H1 (cell line): Measurements from ENCODE around the gene TSPAN2. TPM values are rescaled to one million over a fixed set of nuclear protein-coding genes. Genes with fewer than 3 reads are reported as not detected.

ENCODE experiments used
- CHD2 ChIP-seq: IDR thresholded peaks from 2 replicates; pipeline ENCODE4 v1.6.1; 2012; ENCODE audit warnings: low read length, improper control_type of control experiment
- CHD7 ChIP-seq: fragments of 300-600 bp; sonication (generic); IDR thresholded peaks from 2 replicates; pipeline ENCODE4 v1.7.1; 2012; ENCODE audit warnings: low read length, moderate library complexity, mild to moderate bottlenecking, inconsistent platforms; ENCODE audit not compliant: insufficient replicate concordance
- polyA plus RNA-seq, 7 experiments: library from polyadenylated mRNA; depleted of rRNA in 3 of 7; stranded (reverse) in 5 of 7; unstranded in 2 of 7; fragments of >200 nt in 5 of 7; fragments of 200-250 nt in 2 of 7; gene quantifications; 1 replicate in 5 of 7; 2 replicates in 1 of 7; 4 replicates in 1 of 7; pipeline versions ENCODE4 v1.2.1 to v1.2.3, GENCODE V29; 2011 to 2013; ENCODE audit warnings: missing spikeins in 2 of 7, mixed read lengths in 2 of 7
- total RNA-seq: library from RNA; stranded (reverse); fragmentation: NEBNext Ultra II Directional; extraction: Animal tissue kit (Norgen Biotek cat#: 25700); gene quantifications from 2 replicates; pipeline ENCODE4 v1.2.1, GENCODE V29; 2021

The TSPAN2 gene
- total and polyA plus RNA-seq, 2 of the 8 experiments (the other 6 are each of a cell fraction or from before 2014, with no cell fraction given) = 7.4 to 14.2 TPM

- TF ChIP-seq CHD7 (no peak), CHD2 (no peak)
- TF ChIP-seq, all 59 proteins: peak for 0
Observed at GRCh38 chr1:115113766-115114165, 24.5 kb upstream of the TSPAN2 start (continued).
